Endothelial cell (in vitro differentiated cells): Measurements from ENCODE around the gene MYO1D. TPM values are rescaled to one million over a fixed set of nuclear protein-coding genes. Genes with fewer than 3 reads are reported as not detected.

Source experiments
- DNase-seq: peaks from one replicate; pipeline ENCODE4 v3.0.0; 2021; ENCODE audit warnings: low spot score
- H3K27ac Mint-ChIP-seq: one replicate; pipeline ENCODE4 v1.8.0; 2021; ENCODE audit warnings: mixed read lengths, inconsistent platforms; ENCODE audit not compliant: unreplicated experiment
- H3K27me3 Mint-ChIP-seq: one replicate; pipeline ENCODE4 v1.8.0; 2021; ENCODE audit warnings: mild to moderate bottlenecking, moderate library complexity, mixed read lengths, inconsistent platforms; ENCODE audit not compliant: unreplicated experiment
- H3K36me3 Mint-ChIP-seq: one replicate; pipeline ENCODE4 v1.8.0; 2021; ENCODE audit warnings: mild to moderate bottlenecking, low read depth, mixed read lengths, inconsistent platforms; ENCODE audit not compliant: unreplicated experiment
- H3K4me1 Mint-ChIP-seq: one replicate; pipeline ENCODE4 v1.8.0; 2021; ENCODE audit warnings: mild to moderate bottlenecking, mixed read lengths, inconsistent platforms; ENCODE audit not compliant: unreplicated experiment
- H3K4me3 Mint-ChIP-seq: one replicate; pipeline ENCODE4 v1.8.0; 2021; ENCODE audit warnings: mild to moderate bottlenecking, mixed read lengths, inconsistent platforms; ENCODE audit not compliant: unreplicated experiment
- H3K9me3 Mint-ChIP-seq: one replicate; pipeline ENCODE4 v1.8.0; 2021; ENCODE audit warnings: mixed read lengths, inconsistent platforms; ENCODE audit not compliant: unreplicated experiment
- total RNA-seq: library from RNA; stranded (reverse); fragmentation: NEBNext Ultra II Directional; extraction: Animal tissue kit (Norgen Biotek cat#: 25700); gene quantifications from one replicate; pipeline ENCODE4 v1.2.1, GENCODE V29; 2021; ENCODE audit not compliant: unreplicated experiment
- TF ChIP-seq, protein P1 (sequence below): fragments of 200-600 bp; sonication (generic); IDR thresholded peaks from one replicate; pipeline ENCODE4 v1.5.0; 2021; ENCODE audit warnings: antibody characterized with exemption; ENCODE audit not compliant: unreplicated experiment

The MYO1D gene
- total RNA-seq, 1 donor from 2014 or later, result 26.4 TPM

DNA sequence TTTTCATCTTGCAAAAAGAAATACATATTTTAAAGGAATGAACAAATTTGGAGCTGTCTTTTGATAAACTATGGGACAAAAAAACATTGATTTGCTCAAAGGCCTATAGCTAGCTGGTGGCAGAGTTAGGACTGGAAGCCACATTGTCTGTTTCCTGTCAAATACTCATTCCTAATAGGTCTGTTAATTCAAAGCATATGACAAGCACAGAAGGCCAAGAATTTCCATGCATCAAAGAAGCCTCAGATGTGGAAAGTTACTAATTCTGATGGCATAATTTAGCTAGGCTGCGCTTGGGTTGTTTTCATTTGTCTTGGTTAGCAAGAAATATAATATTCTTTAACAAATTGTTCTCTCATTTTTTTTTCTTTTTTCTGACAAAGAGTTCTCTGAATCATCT, 292.1 kb downstream of the MYO1D start:
- Mint-ChIP-seq H3K27ac (no peak overlapping the region), H3K27me3 (no peaks in the 10 kb centered on the region), H3K36me3 (peaks cover 5% of the 10 kb centered on the region), H3K4me1 (no peaks in the 10 kb centered on the region), H3K4me3 (no peak overlapping the region), H3K9me3 (no peaks in the 10 kb centered on the region)
- no peak for DNase-seq
- TF ChIP-seq, protein P1, sequence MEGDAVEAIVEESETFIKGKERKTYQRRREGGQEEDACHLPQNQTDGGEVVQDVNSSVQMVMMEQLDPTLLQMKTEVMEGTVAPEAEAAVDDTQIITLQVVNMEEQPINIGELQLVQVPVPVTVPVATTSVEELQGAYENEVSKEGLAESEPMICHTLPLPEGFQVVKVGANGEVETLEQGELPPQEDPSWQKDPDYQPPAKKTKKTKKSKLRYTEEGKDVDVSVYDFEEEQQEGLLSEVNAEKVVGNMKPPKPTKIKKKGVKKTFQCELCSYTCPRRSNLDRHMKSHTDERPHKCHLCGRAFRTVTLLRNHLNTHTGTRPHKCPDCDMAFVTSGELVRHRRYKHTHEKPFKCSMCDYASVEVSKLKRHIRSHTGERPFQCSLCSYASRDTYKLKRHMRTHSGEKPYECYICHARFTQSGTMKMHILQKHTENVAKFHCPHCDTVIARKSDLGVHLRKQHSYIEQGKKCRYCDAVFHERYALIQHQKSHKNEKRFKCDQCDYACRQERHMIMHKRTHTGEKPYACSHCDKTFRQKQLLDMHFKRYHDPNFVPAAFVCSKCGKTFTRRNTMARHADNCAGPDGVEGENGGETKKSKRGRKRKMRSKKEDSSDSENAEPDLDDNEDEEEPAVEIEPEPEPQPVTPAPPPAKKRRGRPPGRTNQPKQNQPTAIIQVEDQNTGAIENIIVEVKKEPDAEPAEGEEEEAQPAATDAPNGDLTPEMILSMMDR, result no peak

DNA sequence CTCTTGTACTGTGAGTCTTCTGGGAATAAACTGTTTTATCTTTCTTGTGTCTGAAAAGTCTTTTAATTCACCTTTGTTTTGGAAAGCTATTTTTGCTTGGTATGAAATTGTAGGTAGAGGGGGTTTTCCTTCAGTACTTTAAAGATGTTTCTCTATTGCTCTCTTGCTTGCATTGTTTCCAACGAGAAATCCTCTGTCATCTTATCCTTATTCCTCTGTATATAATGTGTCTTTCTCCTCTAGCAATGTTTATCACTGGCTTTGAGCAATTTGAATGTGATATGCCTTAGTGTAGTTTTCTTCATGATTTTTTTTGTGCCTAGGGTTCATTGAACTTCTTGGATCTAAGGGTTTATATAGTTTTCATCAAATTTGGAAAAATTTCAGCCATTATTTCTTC, 293.9 kb downstream of the MYO1D start:
- Mint-ChIP-seq H3K27me3 (no peaks in the 10 kb centered on the region), H3K27ac (no peak overlapping the region), H3K4me1 (peaks cover 9% of the 10 kb centered on the region), H3K9me3 (no peaks in the 10 kb centered on the region), H3K36me3 (peaks cover 5% of the 10 kb centered on the region), H3K4me3 (no peak overlapping the region)
- DNase-seq, result no peak
- TF ChIP-seq, protein P1, result no peak

DNA sequence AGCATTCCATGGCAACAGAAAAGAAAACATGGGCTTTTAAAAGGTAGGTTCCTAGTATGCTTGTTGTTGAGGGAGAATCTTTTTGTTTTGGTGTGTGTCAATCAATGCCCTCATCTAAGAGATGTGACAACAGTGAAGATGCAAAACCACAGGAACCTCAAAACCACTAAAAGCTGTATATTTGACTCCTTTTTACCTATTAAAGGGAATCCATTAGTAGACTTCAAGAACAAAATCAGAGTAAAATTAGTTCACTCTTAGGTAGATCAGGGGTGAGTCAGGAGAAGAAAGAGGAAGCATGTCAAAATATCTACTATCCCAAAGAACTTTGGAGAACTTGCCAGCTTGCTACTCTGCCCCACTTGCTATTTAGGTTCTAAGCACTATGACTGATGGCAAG, 301.1 kb downstream of the MYO1D start:
- Mint-ChIP-seq H3K36me3 (no peaks in the 10 kb centered on the region), H3K27ac (no peak overlapping the region), H3K9me3 (no peaks in the 10 kb centered on the region), H3K27me3 (no peaks in the 10 kb centered on the region), H3K4me3 (no peak overlapping the region), H3K4me1 (peaks cover 22% of the 10 kb centered on the region)
- TF ChIP-seq, protein P1, result no peak
- no peak for DNase-seq

DNA sequence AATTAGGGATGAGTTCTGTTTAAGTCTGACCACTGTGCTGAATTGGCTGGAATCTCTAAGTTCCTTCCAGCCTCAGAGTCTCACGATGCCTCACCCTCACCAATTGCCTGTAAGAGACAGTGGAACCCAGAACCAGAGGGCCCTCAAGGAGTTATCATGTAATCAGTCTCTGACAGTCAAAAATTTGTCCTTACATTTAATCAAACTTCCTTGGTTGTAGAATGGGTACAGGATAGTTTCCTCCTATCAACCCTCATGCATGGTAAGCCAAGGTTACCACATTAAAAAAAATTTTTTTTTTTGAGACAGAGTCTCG, 306.9 kb downstream of the MYO1D start:
- TF ChIP-seq, protein P1, result no peak
- no peak overlapping the region for H3K27ac Mint-ChIP-seq
- peaks cover 8% of the 10 kb centered on the region for H3K36me3 Mint-ChIP-seq
- H3K27me3 Mint-ChIP-seq, result peaks cover 4% of the 10 kb centered on the region
- no peak for DNase-seq
- H3K4me3 Mint-ChIP-seq, result no peak overlapping the region
- H3K9me3 Mint-ChIP-seq, result no peaks in the 10 kb centered on the region
- H3K4me1 Mint-ChIP-seq, result peaks cover 13% of the 10 kb centered on the region

DNA sequence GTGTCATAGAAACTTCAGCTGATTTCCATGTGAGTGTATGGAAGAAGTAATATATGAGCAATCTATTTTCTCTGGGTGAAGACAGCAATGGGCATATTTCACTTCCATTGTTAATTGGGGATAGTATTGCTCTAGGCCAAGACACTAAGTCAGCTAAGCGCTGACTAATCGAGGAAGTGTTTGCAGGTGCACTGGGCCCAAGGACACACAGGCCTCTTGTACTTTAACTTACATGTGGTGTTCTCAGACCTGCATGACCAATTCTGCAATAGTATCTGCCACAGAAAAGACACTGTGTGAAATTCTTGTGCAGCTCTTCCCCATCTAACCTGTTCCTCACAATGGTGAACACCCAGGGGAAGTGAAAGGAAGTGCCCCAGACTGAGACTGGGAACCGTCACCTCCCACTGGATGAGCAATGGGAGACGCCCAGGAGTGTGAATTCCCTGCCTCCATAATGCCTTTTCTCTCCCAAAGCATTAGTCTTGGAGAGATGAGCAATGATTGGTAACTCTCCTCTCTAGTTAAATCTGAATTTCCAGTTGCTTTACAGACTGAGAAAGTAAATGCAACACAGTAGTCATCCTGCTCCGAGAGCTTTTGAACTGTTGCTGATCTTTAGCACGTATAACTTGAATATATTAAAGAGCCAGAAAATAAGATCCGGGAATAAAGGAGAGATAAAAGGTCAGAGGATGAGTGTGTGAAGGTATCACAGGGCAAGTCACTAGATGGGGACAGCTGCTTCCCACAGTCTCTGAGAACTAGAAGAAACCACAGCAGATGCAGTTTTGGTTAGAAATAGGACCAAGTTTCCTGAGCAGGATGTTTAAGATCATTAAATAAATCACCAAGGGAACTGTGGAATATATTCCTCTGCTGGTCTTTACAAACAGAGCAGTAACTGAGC, 307.5 kb downstream of the MYO1D start:
- Mint-ChIP-seq H3K27ac (no peak overlapping the region), H3K4me1 (peaks cover 13% of the 10 kb centered on the region), H3K36me3 (peaks cover 8% of the 10 kb centered on the region), H3K4me3 (no peak overlapping the region), H3K27me3 (peaks cover 4% of the 10 kb centered on the region), H3K9me3 (no peaks in the 10 kb centered on the region)
- DNase-seq, result no peak
- TF ChIP-seq, protein P1, result no peak
